ENCODE measurements around the gene GDF10.
A peak's percentile ranks its signal among the peaks of the same experiment; 100 is the strongest.

Gene GDF10

DNA sequence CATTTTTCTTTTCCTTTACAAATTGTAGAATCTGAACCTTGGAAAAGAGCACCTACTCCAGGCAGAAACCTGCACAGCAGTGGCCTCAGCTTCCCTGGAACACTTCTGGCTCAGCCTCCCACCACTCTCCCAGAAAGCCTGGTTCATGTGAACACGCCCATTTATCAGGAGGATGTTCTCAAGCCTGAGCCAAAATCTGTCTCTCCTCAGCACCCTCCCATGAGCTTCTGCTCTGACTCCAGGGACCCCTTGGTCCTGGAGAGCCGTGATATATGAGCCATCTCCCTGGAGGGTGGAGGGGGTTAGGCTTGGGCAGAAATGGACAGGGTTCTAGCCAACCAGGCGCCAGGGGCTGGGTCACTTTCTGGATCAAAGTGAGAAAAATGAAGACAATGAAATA lies 32.4 kb downstream of the GDF10 start:
- no peak for FAIRE-seq
- DNase-seq (ENCODE audit: low spot score) = no peak

DNA sequence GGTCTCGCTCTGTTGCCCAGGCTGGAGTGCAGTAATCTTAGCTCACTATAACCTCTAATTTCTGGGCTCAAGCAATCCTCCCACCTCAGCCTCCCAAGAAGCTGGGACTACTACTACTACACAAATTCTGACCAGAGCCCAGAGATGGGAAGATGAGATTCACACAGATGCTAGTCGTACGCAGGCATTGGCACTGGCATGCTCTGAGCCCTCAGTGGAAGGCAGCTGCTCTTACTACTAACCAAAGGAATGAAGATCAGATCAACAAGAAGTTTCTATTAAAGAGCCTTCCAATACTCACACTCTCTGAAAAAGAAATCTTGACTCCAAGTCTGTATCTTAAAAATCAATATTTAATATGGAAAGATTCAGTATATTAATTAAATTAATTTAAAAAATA lies 32.9 kb downstream of the GDF10 start:
- no peak for DNase-seq (ENCODE audit: low spot score)
- FAIRE-seq = no peak

DNA sequence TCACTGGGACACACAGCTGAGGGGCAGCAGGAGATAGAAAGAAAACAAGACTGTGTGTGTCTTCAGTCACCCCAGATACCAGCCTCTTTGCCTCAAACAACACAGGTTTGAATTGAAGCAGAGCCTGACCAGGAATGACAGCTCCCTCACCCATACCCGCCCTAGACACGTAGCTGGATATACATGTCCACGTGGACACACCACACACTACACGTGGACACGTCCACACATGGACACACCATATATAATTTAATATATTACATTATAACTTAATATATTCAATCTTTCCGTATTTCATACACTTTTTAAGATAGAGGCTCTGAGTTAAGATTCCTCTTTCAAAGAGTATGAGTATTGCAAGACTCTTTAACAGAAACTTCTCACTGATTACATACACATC lies 33.5 kb downstream of the GDF10 start:
- DNase-seq (ENCODE audit: low spot score) (no peak), FAIRE-seq (no peak)

DNA sequence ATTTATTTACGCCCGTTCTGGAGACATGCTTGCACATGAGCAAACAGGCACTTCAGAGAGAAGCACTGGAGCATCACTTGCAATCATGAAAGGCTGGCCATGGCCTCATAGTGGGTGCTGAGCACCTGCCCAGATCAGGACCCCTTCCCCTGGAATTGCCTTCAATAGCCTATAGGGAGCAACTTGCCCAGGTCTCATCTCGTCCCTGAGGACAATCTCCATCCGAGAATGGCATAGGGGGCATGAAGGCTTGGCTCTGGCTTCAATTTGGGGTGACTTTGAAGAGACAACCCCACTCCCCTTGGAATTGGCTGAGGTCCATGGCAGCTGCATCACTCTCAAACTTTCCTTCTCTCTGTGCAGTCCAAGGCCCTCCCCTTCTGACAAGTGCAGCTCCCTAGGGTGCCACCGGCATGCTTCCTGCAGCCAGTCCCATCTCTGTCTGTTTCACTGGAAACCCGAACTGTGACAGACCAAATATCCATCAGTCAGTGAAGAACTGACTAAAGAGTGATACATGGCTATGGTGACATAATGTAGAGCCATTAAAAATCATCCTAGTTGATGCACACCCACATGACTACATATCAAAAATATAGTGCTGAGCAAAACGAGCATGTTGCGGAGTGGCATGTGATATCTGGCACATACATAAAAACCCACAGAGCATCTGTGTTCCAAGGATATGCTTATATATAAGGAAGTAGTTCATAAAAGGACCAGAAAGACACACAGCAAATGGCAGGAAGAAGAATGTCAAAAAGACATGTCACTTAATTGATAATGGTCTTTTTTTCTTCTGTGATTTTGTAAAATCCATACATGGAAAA lies 34.7 kb downstream of the GDF10 start:
- DNase-seq (ENCODE audit: low spot score) = no peak
- FAIRE-seq = no peak

DNA sequence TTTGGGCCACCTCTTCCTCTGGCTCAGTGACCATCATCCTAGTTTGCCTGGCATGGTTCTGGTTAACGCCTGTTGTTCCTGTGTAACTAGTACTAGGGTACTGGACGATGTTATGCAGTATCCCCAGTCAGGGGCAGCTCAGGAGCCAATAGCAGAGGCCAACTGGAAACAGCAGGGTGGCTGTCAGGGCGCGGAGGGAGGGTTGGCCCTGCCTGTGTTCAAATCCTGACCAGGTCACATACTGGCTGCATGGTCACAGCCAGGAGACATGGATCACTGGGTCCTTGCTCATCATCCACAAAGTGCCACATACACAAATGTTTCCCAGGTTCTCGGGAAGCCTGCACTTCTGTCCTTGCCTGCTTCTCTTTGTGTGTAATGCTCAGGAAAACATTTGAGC lies 35.9 kb downstream of the GDF10 start:
- FAIRE-seq (no peak), DNase-seq (ENCODE audit: low spot score) (no peak)

DNA sequence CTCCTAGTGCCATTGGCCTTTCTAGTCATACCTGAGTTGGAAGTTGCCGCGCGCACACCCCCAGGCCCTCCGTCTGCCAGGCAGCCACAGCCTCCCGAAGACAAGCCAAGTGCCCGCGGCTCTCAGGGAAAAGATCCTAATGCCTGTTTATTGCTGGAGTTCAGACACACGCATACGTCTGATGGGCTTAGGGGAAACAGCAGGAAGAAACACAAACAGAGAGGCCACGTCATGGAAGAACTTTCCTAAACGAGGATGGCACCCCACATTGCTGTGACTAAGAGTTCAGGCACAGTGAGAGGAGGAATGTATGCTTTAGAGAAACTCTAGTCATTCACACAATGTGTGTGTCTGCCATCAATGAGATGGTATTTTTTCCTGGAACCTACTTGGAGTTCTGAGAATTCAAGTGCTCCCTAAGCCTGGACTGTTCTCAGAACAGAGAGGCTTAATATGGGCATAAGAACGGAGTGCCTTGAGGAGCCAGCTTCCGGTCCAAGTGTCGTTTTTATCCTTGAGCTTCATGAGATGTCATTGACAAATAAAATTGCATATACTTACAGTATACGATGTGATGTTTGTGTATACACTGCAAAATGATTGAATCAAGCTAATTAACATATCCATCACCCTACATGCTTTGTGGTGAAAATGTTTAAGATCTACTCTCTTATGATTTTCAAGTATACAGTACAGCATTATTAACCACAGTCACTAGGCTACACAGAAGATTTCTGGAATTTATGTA lies 36.6 kb downstream of the GDF10 start:
- peak; percentile 23 for DNase-seq (ENCODE audit: low spot score)

DNA sequence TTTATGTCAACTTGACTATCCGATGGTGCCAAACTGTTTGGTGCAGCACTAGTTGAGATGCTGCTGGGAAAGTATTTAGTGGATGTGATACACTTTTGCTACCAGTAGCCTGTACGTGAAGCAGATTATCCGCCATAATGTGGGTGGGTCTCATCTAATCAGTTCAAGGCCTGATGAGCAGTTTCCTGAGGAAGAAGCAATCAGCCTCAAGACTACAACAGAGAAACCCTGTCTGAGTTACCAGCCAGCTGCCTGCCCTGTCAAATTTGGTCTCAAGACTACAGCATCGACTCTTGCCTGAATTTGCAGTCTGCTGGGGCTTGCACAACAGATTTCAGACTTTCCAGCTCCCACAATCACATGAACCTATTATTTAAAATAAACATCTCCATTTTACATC lies 37.3 kb downstream of the GDF10 start:
- FAIRE-seq (no peak), DNase-seq (ENCODE audit: low spot score) (no peak)

More for the DNA sequence above, 36.6 kb downstream of the GDF10 start:
- no peak for FAIRE-seq

DNA sequence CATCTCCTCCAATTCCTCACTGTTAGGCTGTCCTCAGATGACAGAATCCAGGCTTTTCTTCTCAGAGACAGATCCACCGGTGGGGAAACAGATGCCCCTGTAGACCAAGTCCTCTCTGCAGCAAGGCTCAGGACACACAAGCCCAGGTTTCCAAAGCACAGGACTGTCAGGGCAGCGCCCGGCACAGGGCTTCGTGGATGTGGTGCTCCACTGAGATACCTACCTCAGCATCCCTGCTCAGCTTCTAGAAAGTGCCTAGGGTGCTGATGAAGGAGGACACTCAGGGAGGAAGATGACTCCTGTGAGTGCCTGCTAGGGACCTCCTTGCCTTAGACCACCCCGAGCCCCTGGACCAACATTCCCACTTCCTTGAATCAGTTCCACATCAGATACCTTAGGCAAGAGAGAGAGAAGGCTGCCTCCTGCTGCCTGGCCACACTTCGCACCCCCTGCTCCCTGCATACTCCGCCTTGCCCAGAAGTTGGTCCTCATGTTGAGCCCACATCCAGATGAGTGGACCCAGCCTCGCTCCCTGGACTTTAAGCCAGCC lies 39.3 kb downstream of the GDF10 start:
- FAIRE-seq = no peak
- DNase-seq (ENCODE audit: low spot score) = no peak

DNA sequence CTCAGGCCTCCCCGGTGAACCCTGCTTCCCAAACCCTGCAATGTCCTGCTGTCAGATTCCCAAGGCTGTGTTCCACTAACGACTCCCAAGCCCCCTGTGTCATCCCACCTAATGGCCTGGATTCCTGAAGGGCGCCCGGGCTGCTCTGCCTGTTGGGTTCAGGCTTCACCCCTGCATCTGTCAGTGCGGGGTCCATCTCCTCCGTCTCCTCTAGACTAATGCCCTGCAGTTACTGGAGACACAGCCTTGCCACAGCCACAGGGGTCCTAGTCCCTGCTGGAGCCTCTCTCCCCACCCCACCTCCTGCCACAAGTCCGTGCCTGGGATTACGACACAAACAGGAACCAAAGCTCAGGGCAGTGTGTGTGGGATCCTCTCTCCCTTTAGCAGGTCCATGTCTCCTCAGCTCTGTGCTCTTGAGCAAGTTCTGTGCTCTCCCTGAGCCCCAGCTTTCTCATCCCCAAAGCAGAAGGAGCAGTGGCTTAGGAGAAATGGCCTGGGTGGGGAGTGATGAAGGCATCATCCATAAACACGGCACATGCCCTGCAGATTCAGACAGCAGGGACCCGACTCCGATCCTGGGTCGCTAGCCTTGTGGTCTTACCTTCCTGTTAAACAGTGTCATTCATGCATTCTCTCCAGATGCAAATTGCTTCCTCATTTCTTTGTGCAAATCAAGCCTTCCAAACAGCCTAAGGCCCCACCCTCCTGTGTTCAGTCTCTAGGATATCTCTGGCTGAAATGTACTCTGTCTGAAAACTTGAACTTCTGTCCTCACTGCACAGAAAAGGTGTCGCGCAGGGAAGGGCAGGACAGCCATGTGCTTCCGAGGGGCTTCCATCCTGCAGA lies 40.0 kb downstream of the GDF10 start:
- no peak for DNase-seq (ENCODE audit: low spot score)
- FAIRE-seq = no peak

DNA sequence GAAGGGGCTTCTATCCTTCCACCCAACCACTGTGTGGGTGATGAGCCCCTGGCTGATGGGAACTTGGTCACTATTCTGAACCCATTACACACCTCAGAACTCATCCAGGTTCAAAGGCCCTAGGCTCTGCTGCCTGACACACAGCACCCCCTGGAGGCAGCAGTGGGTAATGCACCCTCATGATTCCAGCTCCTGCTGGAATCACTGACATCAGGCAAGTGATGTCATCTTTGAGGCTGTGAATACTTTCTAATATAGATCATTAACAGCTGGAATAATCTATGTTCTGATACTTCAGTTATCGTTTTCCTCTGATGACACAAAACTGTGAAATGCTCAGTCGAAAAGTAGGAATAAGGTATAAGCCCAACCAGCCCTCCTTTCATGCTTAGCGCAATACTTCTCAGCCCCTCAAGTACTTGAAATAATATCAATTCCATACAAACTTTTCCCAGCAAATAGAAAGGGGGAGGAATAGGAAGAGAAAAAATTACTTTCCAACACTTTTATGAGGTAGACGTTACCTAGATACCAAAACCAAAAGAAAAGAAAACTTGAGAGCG lies 40.7 kb downstream of the GDF10 start:
- FAIRE-seq (no peak), DNase-seq (ENCODE audit: low spot score) (peak; percentile 19)

DNA sequence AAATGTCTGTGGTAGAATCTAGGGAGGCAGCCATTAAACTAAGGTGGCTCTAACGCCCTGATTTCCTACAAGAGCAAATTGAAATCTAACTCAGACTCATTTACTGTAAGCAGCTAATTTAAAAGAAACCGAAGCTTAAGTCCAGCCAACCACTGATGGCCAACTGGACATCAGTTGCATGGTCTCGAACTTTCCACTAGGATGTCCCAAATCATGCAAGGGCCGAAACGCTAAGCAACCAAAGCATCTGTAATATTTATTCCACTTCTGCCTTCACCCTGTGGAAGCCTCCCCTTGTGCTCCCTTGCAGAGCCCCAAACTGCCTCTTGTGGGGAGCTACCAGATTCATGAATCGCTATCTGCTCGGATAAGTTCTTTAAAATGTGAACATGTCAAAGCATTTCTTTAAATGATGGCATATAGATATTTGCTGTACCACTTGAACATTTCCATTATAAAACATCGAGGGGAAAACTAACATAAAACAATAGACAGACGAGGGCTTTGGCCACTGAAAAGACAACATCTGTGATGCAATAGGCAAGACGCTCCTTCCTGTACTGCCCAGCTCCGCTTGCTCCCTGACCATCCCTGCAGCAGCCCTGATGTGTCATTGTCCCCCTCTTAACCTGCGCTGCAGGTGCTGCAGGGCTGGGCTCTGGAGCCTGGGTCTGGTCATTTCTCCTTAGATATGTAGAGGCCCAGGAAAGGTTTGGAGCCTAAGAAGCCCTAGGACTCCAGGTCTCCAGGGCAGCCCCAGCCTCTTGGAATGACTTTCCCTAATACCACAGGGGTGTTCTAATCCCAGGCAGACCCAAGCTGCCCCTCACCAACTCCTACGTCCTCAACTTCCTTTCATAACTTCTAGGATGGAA lies 45.2 kb downstream of the GDF10 start:
- FAIRE-seq = no peak

DNA sequence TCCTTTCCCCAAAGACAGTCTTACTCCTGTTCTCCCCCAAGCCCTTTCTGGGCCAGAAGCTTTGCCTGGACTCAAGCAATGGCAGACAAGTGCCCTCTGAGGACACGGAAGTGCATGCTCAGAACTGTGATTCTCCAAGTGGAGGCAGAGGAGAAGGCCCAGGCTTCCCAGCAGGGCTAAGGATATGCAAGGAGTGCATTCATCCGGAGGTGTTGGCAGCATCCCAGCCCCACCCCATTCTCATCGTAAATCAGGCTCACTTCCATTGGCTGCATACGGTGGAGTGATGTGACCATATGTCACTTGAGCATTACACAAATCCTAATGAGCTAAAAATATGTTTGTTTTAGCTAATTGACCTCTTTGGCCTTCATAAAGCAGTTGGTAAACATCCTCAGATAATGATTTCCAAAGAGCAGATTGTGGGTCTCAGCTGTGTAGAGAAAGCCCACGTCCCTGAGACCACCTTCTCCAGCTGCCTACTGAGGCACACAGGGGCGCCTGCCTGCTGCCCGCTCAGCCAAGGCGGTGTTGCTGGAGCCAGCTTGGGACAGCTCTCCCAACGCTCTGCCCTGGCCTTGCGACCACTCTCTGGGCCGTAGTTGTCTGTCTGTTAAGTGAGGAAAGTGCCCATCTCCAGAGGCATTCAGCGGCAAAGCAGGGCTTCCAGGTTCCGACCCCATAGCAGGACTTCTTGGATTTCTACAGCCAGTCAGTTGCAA lies 46.7 kb downstream of the GDF10 start:
- DNase-seq (ENCODE audit: low spot score) (no peak), FAIRE-seq (no peak)

More for the DNA sequence above, 45.2 kb downstream of the GDF10 start:
- no peak for DNase-seq (ENCODE audit: low spot score)

DNA sequence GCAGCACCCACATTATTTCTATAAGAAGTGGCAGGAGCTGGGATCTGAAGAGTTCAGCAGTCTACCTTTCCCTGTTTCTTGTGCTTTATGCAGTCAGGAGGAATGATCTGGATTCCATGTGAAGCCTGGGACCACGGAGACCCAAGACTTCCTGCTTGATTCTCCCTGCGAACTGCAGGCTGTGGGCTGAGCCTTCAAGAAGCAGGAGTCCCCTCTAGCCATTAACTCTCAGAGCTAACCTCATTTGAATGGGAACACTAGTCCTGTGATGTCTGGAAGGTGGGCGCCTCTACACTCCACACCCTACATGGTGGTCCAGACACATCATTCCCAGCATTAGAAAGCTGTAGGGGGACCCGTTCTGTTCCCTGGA lies 47.3 kb downstream of the GDF10 start:
- DNase-seq (ENCODE audit: low spot score) (no peak), FAIRE-seq (no peak)

DNA sequence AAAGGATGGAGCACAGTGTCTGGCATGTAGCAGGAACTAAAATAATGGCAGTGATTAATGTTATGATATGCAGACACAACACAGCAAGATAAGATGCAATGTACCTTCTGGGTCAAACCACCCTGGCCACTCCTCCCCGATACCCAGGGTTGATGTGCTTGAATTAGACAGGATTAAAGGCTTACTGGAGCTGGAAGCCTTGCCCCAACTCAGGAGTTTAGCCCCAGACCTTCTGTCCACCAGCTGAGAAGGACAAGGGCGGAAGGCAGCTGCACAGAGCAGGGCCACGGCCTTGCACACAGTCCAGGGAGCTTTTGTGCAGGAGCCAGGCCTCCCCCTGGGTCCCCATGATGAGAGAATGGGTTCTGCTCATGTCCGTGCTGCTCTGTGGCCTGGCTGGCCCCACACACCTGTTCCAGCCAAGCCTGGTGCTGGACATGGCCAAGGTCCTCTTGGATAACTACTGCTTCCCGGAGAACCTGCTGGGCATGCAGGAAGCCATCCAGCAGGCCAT lies 48.2 kb downstream of the GDF10 start, which contains the start of gene RBP3:
Gene RBP3, plus strand, starts transcription at position 226 of the 514 bp plus-strand sequence. Its CDS starts 122 bp downstream, at position 348.
- no peak for DNase-seq (ENCODE audit: low spot score)
- FAIRE-seq = no peak

DNA sequence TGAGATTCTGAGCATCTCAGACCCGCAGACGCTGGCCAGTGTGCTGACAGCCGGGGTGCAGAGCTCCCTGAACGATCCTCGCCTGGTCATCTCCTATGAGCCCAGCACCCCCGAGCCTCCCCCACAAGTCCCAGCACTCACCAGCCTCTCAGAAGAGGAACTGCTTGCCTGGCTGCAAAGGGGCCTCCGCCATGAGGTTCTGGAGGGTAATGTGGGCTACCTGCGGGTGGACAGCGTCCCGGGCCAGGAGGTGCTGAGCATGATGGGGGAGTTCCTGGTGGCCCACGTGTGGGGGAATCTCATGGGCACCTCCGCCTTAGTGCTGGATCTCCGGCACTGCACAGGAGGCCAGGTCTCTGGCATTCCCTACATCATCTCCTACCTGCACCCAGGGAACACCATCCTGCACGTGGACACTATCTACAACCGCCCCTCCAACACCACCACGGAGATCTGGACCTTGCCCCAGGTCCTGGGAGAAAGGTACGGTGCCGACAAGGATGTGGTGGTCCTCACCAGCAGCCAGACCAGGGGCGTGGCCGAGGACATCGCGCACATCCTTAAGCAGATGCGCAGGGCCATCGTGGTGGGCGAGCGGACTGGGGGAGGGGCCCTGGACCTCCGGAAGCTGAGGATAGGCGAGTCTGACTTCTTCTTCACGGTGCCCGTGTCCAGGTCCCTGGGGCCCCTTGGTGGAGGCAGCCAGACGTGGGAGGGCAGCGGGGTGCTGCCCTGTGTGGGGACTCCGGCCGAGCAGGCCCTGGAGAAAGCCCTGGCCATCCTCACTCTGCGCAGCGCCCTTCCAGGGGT lies 48.9 kb downstream of the GDF10 start:
- FAIRE-seq = no peak
- DNase-seq (ENCODE audit: low spot score) = no peak

DNA sequence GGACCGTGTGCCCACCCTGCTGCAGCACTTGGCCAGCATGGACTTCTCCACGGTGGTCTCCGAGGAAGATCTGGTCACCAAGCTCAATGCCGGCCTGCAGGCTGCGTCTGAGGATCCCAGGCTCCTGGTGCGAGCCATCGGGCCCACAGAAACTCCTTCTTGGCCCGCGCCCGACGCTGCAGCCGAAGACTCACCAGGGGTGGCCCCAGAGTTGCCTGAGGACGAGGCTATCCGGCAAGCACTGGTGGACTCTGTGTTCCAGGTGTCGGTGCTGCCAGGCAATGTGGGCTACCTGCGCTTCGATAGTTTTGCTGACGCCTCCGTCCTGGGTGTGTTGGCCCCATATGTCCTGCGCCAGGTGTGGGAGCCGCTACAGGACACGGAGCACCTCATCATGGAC lies 49.5 kb downstream of the GDF10 start:
- FAIRE-seq = no peak
- no peak for DNase-seq (ENCODE audit: low spot score)

DNA sequence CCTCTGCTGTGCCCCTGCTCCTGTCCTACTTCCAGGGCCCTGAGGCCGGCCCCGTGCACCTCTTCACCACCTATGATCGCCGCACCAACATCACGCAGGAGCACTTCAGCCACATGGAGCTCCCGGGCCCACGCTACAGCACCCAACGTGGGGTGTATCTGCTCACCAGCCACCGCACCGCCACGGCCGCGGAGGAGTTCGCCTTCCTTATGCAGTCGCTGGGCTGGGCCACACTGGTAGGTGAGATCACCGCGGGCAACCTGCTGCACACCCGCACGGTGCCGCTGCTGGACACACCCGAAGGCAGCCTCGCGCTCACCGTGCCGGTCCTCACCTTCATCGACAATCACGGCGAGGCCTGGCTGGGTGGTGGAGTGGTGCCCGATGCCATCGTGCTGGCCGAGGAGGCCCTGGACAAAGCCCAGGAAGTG lies 50.0 kb downstream of the GDF10 start:
- no peak for FAIRE-seq
- DNase-seq (ENCODE audit: low spot score) = no peak
